ENCODE data around the gene CUEDC1. TPM values are rescaled to one million over a fixed set of nuclear protein-coding genes. Genes with fewer than 3 reads are reported as not detected.

Gene CUEDC1
- total and polyA plus RNA-seq, 11 donors, result 29.6 to 68.5 (median 42.2) TPM

DNA sequence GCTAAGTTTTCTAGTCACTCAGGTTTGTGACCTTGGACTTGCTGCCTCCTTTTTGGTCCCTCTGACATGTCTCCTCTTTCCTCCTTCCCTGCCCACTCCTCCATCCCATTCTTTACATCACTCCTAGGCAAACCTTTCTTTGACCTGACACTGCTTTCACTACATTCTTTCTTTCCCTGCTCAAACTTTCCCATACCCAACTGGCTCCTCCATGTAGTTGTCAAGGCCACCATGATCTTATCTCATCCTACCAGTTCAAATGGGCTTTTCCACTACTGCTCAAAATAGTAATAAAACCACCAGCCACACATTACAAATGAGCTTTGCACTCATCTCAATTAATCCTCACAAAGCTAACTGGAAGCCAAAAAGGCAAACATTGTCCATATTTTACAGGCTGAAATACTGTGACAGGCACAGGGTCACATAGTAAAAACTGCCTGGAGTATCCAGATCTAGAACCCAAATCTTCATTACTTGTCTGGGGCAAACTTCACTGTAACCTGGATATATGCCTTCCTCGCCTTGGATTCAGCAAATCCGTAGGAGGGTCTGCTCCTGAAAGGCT lies 119.8 kb downstream of the CUEDC1 start:
- no peak overlapping the region for H3K4me3 ChIP-seq
- intact Hi-C loops (cut with DNase I), result loop anchor here in 8 of 10 donors (2.0 to 10.0 kb wide), 9 partner anchors 15 to 711 kb away; partner anchors contain the start of genes CCDC182 (in 1 of the 8) and MRPS23 (in 1 of the 8)
- ATAC-seq (no peak), DNase-seq (no peak)
- peaks cover 0 to 63% (median 22%) of the 10 kb centered on the region in 12 donors for H3K4me1 ChIP-seq
- WGBS, 4 donors, result 86 to 94% (median 90%) methylated on average over 2 of the region's 2 CpGs
- no peaks in the 10 kb centered on the region for H3K27me3 ChIP-seq
- H3K27ac ChIP-seq, result peak overlapping the region; percentile 42 to 95 (median 80)
- H3K36me3 ChIP-seq, result peaks cover 0 to 36% (median 30%) of the 10 kb centered on the region in 9 donors
- TF ChIP-seq, protein P1, sequence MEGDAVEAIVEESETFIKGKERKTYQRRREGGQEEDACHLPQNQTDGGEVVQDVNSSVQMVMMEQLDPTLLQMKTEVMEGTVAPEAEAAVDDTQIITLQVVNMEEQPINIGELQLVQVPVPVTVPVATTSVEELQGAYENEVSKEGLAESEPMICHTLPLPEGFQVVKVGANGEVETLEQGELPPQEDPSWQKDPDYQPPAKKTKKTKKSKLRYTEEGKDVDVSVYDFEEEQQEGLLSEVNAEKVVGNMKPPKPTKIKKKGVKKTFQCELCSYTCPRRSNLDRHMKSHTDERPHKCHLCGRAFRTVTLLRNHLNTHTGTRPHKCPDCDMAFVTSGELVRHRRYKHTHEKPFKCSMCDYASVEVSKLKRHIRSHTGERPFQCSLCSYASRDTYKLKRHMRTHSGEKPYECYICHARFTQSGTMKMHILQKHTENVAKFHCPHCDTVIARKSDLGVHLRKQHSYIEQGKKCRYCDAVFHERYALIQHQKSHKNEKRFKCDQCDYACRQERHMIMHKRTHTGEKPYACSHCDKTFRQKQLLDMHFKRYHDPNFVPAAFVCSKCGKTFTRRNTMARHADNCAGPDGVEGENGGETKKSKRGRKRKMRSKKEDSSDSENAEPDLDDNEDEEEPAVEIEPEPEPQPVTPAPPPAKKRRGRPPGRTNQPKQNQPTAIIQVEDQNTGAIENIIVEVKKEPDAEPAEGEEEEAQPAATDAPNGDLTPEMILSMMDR (IDR thresholded peaks at IDR 0.05), result no peak
- no peak for TF ChIP-seq POLR2A (IDR thresholded peaks at IDR 0.05)
- H3K9me3 ChIP-seq, result no peaks in the 10 kb centered on the region

DNA sequence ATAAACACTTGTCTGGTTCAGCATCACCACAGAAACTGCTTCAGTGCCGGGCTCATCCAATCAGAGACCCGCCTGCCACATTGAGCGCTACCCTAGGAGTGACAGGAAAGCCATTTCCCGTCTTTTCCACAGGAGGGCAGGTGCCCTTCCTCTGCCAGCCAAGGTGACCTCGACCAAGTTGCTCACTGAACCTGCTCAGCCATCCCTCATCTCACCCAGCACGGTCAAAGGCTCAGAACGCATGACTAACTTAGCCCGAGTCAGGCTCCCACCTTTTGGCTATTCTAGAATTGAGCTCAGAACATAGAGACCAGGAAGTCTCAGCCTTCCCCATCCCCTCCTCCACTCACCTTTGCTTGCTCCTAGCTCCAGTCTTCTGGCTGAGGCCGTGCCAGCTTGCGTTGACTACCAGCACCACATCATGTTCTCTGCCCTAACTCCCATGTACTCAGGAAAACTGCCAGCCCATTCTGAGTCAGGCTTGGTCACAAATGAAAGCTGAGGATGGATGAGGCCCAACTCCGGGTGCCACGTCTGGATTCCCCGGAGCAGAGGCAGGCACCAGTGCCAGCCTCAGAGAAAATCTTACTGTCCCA lies 121.0 kb downstream of the CUEDC1 start:
- peak overlapping the region in 1 of 12 donors; percentile 52 for H3K4me3 ChIP-seq
- DNase-seq (peak in 4 of 5 donors; percentile 27 to 91 (median 71)), ATAC-seq (peak; percentile 65 to 83 (median 78))
- H3K27me3 ChIP-seq, result no peaks in the 10 kb centered on the region
- TF ChIP-seq, protein P1 (IDR thresholded peaks at IDR 0.05), result no peak
- peak in 1 of 2 donors; percentile 17 for TF ChIP-seq POLR2A (IDR thresholded peaks at IDR 0.05)
- H3K4me1 ChIP-seq, result peaks cover 0 to 53% (median 20%) of the 10 kb centered on the region in 12 donors
- peaks cover 0 to 24% (median 18%) of the 10 kb centered on the region in 9 donors for H3K36me3 ChIP-seq
- H3K27ac ChIP-seq, result peak overlapping the region; percentile 42 to 95 (median 82)
- intact Hi-C loops (cut with DNase I), result loop anchor here (2.0 to 10.0 kb wide), 14 partner anchors 17 to 709 kb away; partner anchors contain the start of genes CCDC182 (in 1 of the 10), MRPS23 (in 1 of the 10) and MSI2 (in 1 of the 10)
- no peaks in the 10 kb centered on the region for H3K9me3 ChIP-seq
- 49 to 62% (median 61%) methylated on average over 13 of the region's 13 CpGs for WGBS, 4 donors

DNA sequence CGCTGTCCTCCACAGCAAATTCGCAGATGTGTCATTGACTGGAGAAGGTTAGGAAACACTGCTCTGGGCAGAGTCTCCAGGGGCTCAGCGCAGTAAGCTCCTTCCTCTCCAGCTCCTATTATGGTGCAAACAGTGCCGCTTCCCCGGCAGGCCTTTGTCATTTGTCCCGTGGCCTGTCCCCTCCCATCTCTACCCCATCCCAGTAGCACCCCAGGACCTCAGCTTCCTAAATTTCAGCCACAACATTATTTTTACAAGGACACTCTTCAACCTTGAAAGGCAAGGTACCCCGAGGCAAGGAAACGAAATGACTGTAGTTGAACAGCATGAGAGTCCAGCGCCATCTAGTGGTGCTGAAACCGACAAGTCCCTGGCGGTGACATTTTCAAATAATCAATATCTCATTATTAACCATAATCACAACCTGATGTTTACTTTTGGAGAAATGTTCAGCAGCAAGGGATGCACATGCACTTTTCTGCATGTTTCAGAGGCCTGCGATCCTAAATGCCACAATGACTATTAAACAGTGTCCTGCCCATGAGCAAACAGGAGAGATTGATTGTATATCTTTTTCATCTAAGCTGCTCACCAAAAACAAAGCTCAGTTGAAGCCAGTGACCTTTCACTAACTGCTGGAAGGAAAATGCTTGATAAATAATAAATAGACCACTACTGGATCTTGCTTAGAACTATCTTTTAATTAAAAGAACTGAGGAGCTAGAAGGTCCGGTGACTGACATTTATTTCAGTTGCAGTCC lies 121.9 kb downstream of the CUEDC1 start:
- H3K4me3 ChIP-seq, result peak overlapping the region in 10 of 12 donors; percentile 24 to 58 (median 48)
- WGBS, 4 donors, result 8 to 10% (median 9%) methylated on average over 13 of the region's 13 CpGs
- intact Hi-C loops (cut with DNase I), result loop anchor here (2.0 to 10.0 kb wide), 13 partner anchors 89 to 709 kb away; partner anchors contain the start of genes CCDC182 (in 1 of the 10) and MSI2 (in 1 of the 10)
- TF ChIP-seq POLR2A (IDR thresholded peaks at IDR 0.05), result no peak
- TF ChIP-seq, protein P1 (IDR thresholded peaks at IDR 0.05), result peak; percentile 85 to 97 (median 91)
- H3K27me3 ChIP-seq, result no peaks in the 10 kb centered on the region
- H3K36me3 ChIP-seq, result peaks cover 0 to 17% (median 9%) of the 10 kb centered on the region in 9 donors
- no peaks in the 10 kb centered on the region for H3K9me3 ChIP-seq
- peak; percentile 63 to 87 (median 81) for ATAC-seq
- peaks cover 0 to 46% (median 15%) of the 10 kb centered on the region in 12 donors for H3K4me1 ChIP-seq
- peak; percentile 64 to 80 (median 76) for DNase-seq
- peak overlapping the region; percentile 58 to 95 (median 82) for H3K27ac ChIP-seq

Data from heart left ventricle (tissue), 16 donors.